ENCODE results near the gene UGT1A8. TPM values are rescaled to one million over a fixed set of nuclear protein-coding genes. Genes with fewer than 3 reads are reported as not detected.

The UGT1A8 gene
- total RNA-seq, 1 donor from 2014 or later: under 0.01 TPM

- Histone ChIP-seq H3K27me3 (ENCODE audit: control insufficient read depth, insufficient read depth, low read length) (no peaks in the 10 kb centered on the region), H3K36me3 (ENCODE audit: control insufficient read depth, insufficient read depth, low read length) (peaks cover 3% of the 10 kb centered on the region), H3K4me3 (ENCODE audit: low read depth, low read length) (no peak overlapping the region)
- FAIRE-seq: peak; percentile 82
- no peak for DNase-seq (ENCODE audit: low read depth)
- TF ChIP-seq CTCF (IDR thresholded peaks at IDR 0.05; ENCODE audit: insufficient read depth, low read length, severe bottlenecking): no peak
These were observed 154.7 kb downstream of the UGT1A8 start for GRCh38 chr2:233772153-233772552.

- H3K27me3 ChIP-seq (ENCODE audit: control insufficient read depth, insufficient read depth, low read length): no peaks in the 10 kb centered on the region
- peaks cover 3% of the 10 kb centered on the region for H3K36me3 ChIP-seq (ENCODE audit: control insufficient read depth, insufficient read depth, low read length)
- DNase-seq (ENCODE audit: low read depth) (no peak), FAIRE-seq (no peak)
- no peak overlapping the region for H3K4me3 ChIP-seq (ENCODE audit: low read depth, low read length)
- no peak for TF ChIP-seq CTCF (IDR thresholded peaks at IDR 0.05; ENCODE audit: insufficient read depth, low read length, severe bottlenecking)
These were observed 155.2 kb downstream of the UGT1A8 start for GRCh38 chr2:233772583-233772982.

DNA sequence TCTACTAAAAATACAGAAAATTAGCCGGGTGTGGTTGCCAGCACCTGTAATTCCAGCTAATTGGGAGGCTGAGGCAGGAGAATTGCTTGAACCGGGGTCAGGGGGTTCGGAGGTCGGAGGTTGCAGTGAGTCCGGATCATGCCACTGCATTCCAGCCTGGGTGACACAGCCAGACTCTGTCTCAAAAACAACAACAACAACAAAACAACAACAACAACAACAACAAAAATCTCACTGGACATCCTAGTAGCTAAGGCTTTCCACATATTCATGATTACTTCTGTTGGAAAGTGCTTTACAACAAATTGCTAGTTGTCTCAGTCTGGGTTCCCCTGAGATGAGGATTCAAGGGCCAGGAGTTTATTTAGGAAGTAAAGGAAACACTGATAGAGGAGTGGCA lies 156.4 kb downstream of the UGT1A8 start:
- FAIRE-seq: peak; percentile 18
- no peak for TF ChIP-seq CTCF (IDR thresholded peaks at IDR 0.05; ENCODE audit: insufficient read depth, low read length, severe bottlenecking)
- DNase-seq (ENCODE audit: low read depth): no peak
- no peaks in the 10 kb centered on the region for H3K27me3 ChIP-seq (ENCODE audit: control insufficient read depth, insufficient read depth, low read length)
- H3K36me3 ChIP-seq (ENCODE audit: control insufficient read depth, insufficient read depth, low read length): peaks cover 3% of the 10 kb centered on the region
- H3K4me3 ChIP-seq (ENCODE audit: low read depth, low read length): no peak overlapping the region

- H3K4me3 ChIP-seq (ENCODE audit: low read depth, low read length): no peak overlapping the region
- DNase-seq (ENCODE audit: low read depth) (no peak), FAIRE-seq (no peak)
- no peaks in the 10 kb centered on the region for H3K27me3 ChIP-seq (ENCODE audit: control insufficient read depth, insufficient read depth, low read length)
- H3K36me3 ChIP-seq (ENCODE audit: control insufficient read depth, insufficient read depth, low read length): peaks cover 1% of the 10 kb centered on the region
- TF ChIP-seq CTCF (IDR thresholded peaks at IDR 0.05; ENCODE audit: insufficient read depth, low read length, severe bottlenecking): no peak
These were observed 158.0 kb downstream of the UGT1A8 start for GRCh38 chr2:233775414-233775813.

GRCh38 chr2:233778030-233778429 lies 160.6 kb downstream of the UGT1A8 start, which contains the start of gene MROH2A:
Gene MROH2A (plus strand): TSS chr2:233778330. CDS start chr2:233779359, 1,029 bp downstream.
- FAIRE-seq (no peak), DNase-seq (ENCODE audit: low read depth) (no peak)
- Histone ChIP-seq H3K27me3 (ENCODE audit: control insufficient read depth, insufficient read depth, low read length) (no peaks in the 10 kb centered on the region), H3K36me3 (ENCODE audit: control insufficient read depth, insufficient read depth, low read length) (no peaks in the 10 kb centered on the region), H3K4me3 (ENCODE audit: low read depth, low read length) (no peak within 1 kb of the TSS)
- TF ChIP-seq CTCF (IDR thresholded peaks at IDR 0.05; ENCODE audit: insufficient read depth, low read length, severe bottlenecking): no peak

- FAIRE-seq: peak; percentile 18
- DNase-seq (ENCODE audit: low read depth): no peak
- no peaks in the 10 kb centered on the region for H3K27me3 ChIP-seq (ENCODE audit: control insufficient read depth, insufficient read depth, low read length)
- TF ChIP-seq CTCF (IDR thresholded peaks at IDR 0.05; ENCODE audit: insufficient read depth, low read length, severe bottlenecking): no peak
- no peaks in the 10 kb centered on the region for H3K36me3 ChIP-seq (ENCODE audit: control insufficient read depth, insufficient read depth, low read length)
- H3K4me3 ChIP-seq (ENCODE audit: low read depth, low read length): no peak overlapping the region
These were observed 162.3 kb downstream of the UGT1A8 start for GRCh38 chr2:233779722-233780121.
